ENCODE measurements around the gene USP3.

DNA sequence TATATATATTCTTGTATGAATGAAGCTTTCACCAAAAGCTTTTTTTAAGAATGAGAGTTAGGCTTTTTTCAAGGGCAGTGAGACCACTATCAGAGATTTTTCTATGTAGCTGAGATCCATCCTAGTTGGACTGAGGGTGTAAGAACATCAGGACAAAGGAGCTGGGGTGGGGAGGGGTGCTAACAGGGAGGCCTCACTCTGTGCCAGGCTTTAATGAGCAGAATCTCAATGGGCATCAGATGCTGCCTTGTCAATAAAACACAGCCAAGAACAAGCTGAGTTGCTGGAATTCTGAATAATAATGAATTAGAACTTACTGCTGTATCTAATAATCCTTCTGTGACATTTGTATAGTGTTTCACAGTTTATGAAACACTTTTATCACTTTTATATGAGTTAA is 41.4 kb upstream of the USP3 start:
- TF ChIP-seq BHLHE40 (IDR thresholded peaks at IDR 0.05; ENCODE audit: low read length) (no peak), ZNF644 (CRISPR knock-in tag; IDR thresholded peaks at IDR 0.05; ENCODE audit: low read depth) (no peak), REPIN1 (CRISPR knock-in tag; IDR thresholded peaks at IDR 0.05; ENCODE audit: borderline replicate concordance, low read depth) (no peak), ZFP62 (CRISPR knock-in tag; IDR thresholded peaks at IDR 0.05) (no peak), KDM4B (CRISPR knock-in tag; IDR thresholded peaks at IDR 0.05) (no peak), ZFX (CRISPR knock-in tag; IDR thresholded peaks at IDR 0.05; ENCODE audit: low read depth) (no peak), ZNF776 (CRISPR knock-in tag; IDR thresholded peaks at IDR 0.05) (no peak)
- TF ChIP-seq, protein P1, sequence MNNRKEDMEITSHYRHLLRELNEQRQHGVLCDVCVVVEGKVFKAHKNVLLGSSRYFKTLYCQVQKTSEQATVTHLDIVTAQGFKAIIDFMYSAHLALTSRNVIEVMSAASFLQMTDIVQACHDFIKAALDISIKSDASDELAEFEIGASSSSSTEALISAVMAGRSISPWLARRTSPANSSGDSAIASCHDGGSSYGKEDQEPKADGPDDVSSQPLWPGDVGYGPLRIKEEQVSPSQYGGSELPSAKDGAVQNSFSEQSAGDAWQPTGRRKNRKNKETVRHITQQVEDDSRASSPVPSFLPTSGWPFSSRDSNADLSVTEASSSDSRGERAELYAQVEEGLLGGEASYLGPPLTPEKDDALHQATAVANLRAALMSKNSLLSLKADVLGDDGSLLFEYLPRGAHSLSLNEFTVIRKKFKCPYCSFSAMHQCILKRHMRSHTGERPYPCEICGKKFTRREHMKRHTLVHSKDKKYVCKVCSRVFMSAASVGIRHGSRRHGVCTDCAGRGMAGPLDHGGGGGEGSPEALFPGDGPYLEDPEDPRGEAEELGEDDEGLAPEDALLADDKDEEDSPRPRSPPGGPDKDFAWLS (CRISPR knock-in tag; IDR thresholded peaks at IDR 0.05; ENCODE audit: borderline replicate concordance) = no peak

Measured in HepG2 (cell line).